ENCODE measurements around the gene ESYT2. TPM values are rescaled to one million over a fixed set of nuclear protein-coding genes. Genes with fewer than 3 reads are reported as not detected.

Gene ESYT2
- polyA plus RNA-seq, 1 donor (not counting 4 experiments of a cell fraction or from before 2014, with no cell fraction given) = 45.9 TPM

- no peak for DNase-seq (ENCODE audit: low read depth, low spot score)
- H3K79me2 ChIP-seq (ENCODE audit: control insufficient read depth, insufficient read depth, low read length) = peaks cover 37% of the 10 kb centered on the region
- no peak overlapping the region for H3K9ac ChIP-seq (ENCODE audit: control insufficient read depth, extremely low read depth, insufficient read depth, low read length)
- no peaks in the 10 kb centered on the region for H3K27me3 ChIP-seq (ENCODE audit: control insufficient read depth, extremely low read depth, insufficient read depth, low read length)
- H3K36me3 ChIP-seq (ENCODE audit: control insufficient read depth in 2 of 2, extremely low read depth in 1 of 2, insufficient read depth in 2 of 2, low read length in 2 of 2) = peaks cover 0 to 13% of the 10 kb centered on the region in 2 experiments
- H3K4me1 ChIP-seq (ENCODE audit: control insufficient read depth, extremely low read depth, insufficient read depth, low read length) = peaks cover 3% of the 10 kb centered on the region
- no peaks in the 10 kb centered on the region for H3K9me3 ChIP-seq (ENCODE audit: control insufficient read depth, low read depth, low read length)
- dilution Hi-C loops (cut with MboI; ENCODE audit: extremely low pct_ligation_motif_present, low sequenced_read_pairs) = no loop called here
- H2AFZ ChIP-seq (ENCODE audit: control insufficient read depth, low read length) = peak overlapping the region; percentile 37
- H4K20me1 ChIP-seq (ENCODE audit: control insufficient read depth, extremely low read depth, insufficient read depth, low read length) = no peaks in the 10 kb centered on the region
- H3K4me3 ChIP-seq (ENCODE audit: control insufficient read depth in 2 of 3, extremely low read depth in 1 of 3, insufficient read depth in 2 of 3, low read depth in 1 of 3, low read length in 3 of 3) = no peak overlapping the region
- peak; percentile 44 to 70 (median 63) for TF ChIP-seq CTCF (optimal IDR thresholded peaks at IDR 0.05 in 1 of 3, IDR thresholded peaks at IDR 0.05 in 1 of 3, conservative IDR thresholded peaks at IDR 0.05 in 1 of 3; ENCODE audit: extremely low read depth in 1 of 3, insufficient read depth in 2 of 3, low read length in 3 of 3)
- TF ChIP-seq EZH2 (IDR thresholded peaks at IDR 0.05; ENCODE audit: low read length) = no peak
- H3K4me2 ChIP-seq (ENCODE audit: control insufficient read depth, extremely low read depth, insufficient read depth, low read depth, low read length) = peak overlapping the region; percentile 30
- no peak overlapping the region for H3K27ac ChIP-seq (ENCODE audit: control insufficient read depth, insufficient read depth, low read length)
- FAIRE-seq = peak; percentile 66
- H3K9me1 ChIP-seq (ENCODE audit: control insufficient read depth, extremely low read depth, insufficient read depth, low read length) = no peaks in the 10 kb centered on the region
Observed at GRCh38 chr7:158695726-158696452, 133.4 kb downstream of the ESYT2 start.

DNA sequence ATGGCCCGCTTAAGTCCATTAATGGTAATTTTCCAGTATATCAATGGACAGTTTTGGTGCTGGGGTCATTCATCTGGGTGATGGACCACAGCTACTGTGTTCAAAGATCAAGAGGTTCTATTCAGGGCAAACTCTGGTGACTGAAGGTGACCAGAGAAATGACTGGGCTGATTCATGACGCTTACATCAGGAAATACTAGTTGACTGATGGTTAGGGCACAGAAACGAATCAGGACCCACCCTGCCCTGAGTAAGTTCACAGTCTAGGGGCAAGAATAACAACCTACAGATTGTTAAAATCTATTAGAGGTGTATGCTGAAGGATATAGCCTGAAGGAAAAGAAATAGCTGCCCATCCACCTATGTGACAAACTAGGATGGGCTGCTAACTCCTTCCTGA is 134.3 kb downstream of the ESYT2 start:
- no peak overlapping the region for H2AFZ ChIP-seq (ENCODE audit: control insufficient read depth, low read length)
- H3K4me3 ChIP-seq (ENCODE audit: control insufficient read depth in 2 of 3, extremely low read depth in 1 of 3, insufficient read depth in 2 of 3, low read depth in 1 of 3, low read length in 3 of 3) = no peak overlapping the region
- H3K4me1 ChIP-seq (ENCODE audit: control insufficient read depth, extremely low read depth, insufficient read depth, low read length) = peaks cover 3% of the 10 kb centered on the region
- no peaks in the 10 kb centered on the region for H3K27me3 ChIP-seq (ENCODE audit: control insufficient read depth, extremely low read depth, insufficient read depth, low read length)
- H3K9me3 ChIP-seq (ENCODE audit: control insufficient read depth, low read depth, low read length) = no peaks in the 10 kb centered on the region
- peaks cover 0 to 13% of the 10 kb centered on the region in 2 experiments for H3K36me3 ChIP-seq (ENCODE audit: control insufficient read depth in 2 of 2, extremely low read depth in 1 of 2, insufficient read depth in 2 of 2, low read length in 2 of 2)
- peaks cover 32% of the 10 kb centered on the region for H3K79me2 ChIP-seq (ENCODE audit: control insufficient read depth, insufficient read depth, low read length)
- H3K27ac ChIP-seq (ENCODE audit: control insufficient read depth, insufficient read depth, low read length) = no peak overlapping the region
- FAIRE-seq (no peak), DNase-seq (ENCODE audit: low read depth, low spot score) (no peak)
- dilution Hi-C loops (cut with MboI; ENCODE audit: extremely low pct_ligation_motif_present, low sequenced_read_pairs) = no loop called here
- no peak overlapping the region for H3K4me2 ChIP-seq (ENCODE audit: control insufficient read depth, extremely low read depth, insufficient read depth, low read depth, low read length)
- TF ChIP-seq EZH2 (IDR thresholded peaks at IDR 0.05; ENCODE audit: low read length) (no peak), CTCF (optimal IDR thresholded peaks at IDR 0.05 in 1 of 3, IDR thresholded peaks at IDR 0.05 in 1 of 3, conservative IDR thresholded peaks at IDR 0.05 in 1 of 3; ENCODE audit: extremely low read depth in 1 of 3, insufficient read depth in 2 of 3, low read length in 3 of 3) (no peak)
- H4K20me1 ChIP-seq (ENCODE audit: control insufficient read depth, extremely low read depth, insufficient read depth, low read length) = no peaks in the 10 kb centered on the region
- no peak overlapping the region for H3K9ac ChIP-seq (ENCODE audit: control insufficient read depth, extremely low read depth, insufficient read depth, low read length)
- H3K9me1 ChIP-seq (ENCODE audit: control insufficient read depth, extremely low read depth, insufficient read depth, low read length) = no peaks in the 10 kb centered on the region
